GM12801 (cell line): ENCODE measurements around the gene EDN2.

Experiments used
- CTCF ChIP-seq: IDR thresholded peaks from one replicate; pipeline ENCODE4 v1.5.1; 2011; ENCODE audit warnings: control low read depth; ENCODE audit not compliant: insufficient read length; ENCODE audit errors: extremely low read depth

The EDN2 gene

GRCh38 chr1:41509270-41509671 lies 24.8 kb upstream of the EDN2 start:
- no peak for TF ChIP-seq CTCF

GRCh38 chr1:41508290-41508689 lies 23.8 kb upstream of the EDN2 start:
- no peak for TF ChIP-seq CTCF

GRCh38 chr1:41507836-41508235 lies 23.4 kb upstream of the EDN2 start:
- TF ChIP-seq CTCF = no peak

- TF ChIP-seq CTCF = no peak
Observed at GRCh38 chr1:41507110-41507720, 22.7 kb upstream of the EDN2 start.

GRCh38 chr1:41504114-41505035 lies 19.9 kb upstream of the EDN2 start:
- no peak for TF ChIP-seq CTCF

- no peak for TF ChIP-seq CTCF
Observed at GRCh38 chr1:41503538-41504113, 19.1 kb upstream of the EDN2 start.

- no peak for TF ChIP-seq CTCF
Observed at GRCh38 chr1:41502912-41503311, 18.4 kb upstream of the EDN2 start.
